ENCODE results near the gene HELZ2. TPM values are rescaled to one million over a fixed set of nuclear protein-coding genes. Genes with fewer than 3 reads are reported as not detected.

HELZ2 gene
- total RNA-seq, 4 donors from 2014 or later = 4.9 to 35.2 (median 10.5) TPM

DNA sequence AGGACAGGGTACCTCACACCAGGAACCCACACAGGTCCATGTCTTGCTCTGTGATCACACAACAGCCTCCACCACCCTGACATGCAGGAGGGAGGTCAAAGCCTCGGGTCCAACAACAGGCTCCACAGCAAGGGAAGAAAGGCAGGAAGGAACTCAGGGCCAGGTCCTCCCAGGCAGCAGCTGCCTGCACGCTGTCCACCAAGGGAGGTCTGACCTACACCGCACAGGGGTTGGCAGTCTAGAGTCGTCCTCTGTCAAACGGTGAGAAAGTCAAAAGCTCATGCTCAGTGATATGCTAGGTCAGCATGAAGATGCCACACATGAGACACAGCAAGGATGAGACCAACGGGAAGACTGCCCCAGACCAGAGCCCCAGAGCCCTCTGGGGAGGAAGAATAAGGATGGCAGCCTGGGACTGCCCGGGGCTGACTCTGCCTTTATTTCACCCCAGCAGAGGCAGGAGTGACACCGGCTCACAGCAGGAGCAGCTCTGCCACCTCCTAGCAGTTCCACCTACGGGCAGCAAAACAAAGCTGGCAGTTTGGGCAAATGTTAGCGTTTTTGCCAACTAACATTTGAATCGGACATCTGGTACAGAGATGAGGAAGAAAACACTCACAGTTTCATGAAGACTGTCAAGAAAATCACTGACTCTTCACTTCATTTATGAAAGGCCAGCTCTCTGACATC is 44.4 kb upstream of the HELZ2 start:
- TF ChIP-seq, protein P1, sequence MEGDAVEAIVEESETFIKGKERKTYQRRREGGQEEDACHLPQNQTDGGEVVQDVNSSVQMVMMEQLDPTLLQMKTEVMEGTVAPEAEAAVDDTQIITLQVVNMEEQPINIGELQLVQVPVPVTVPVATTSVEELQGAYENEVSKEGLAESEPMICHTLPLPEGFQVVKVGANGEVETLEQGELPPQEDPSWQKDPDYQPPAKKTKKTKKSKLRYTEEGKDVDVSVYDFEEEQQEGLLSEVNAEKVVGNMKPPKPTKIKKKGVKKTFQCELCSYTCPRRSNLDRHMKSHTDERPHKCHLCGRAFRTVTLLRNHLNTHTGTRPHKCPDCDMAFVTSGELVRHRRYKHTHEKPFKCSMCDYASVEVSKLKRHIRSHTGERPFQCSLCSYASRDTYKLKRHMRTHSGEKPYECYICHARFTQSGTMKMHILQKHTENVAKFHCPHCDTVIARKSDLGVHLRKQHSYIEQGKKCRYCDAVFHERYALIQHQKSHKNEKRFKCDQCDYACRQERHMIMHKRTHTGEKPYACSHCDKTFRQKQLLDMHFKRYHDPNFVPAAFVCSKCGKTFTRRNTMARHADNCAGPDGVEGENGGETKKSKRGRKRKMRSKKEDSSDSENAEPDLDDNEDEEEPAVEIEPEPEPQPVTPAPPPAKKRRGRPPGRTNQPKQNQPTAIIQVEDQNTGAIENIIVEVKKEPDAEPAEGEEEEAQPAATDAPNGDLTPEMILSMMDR (IDR thresholded peaks at IDR 0.05; ENCODE audit: low read depth) = no peak

DNA sequence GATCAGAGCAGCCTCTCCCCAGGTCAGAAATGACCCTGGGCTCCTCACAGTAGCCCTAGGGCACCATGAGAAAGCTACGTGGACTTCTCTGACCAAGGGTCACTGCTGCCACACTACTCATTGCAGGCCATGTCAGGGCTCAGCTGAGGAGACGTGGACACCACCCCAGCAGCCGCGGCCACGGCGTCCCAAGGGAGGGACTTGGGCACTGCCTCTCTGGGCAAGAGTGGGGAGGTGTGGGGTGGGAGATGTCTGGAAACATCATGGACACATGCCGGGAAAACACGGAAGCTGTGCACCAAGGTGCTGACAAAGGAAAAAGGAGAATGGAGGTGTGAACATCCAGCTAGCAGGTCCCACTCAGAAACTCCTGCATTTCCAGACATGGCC is 43.8 kb upstream of the HELZ2 start:
- TF ChIP-seq, protein P1 (IDR thresholded peaks at IDR 0.05; ENCODE audit: low read depth) = no peak

DNA sequence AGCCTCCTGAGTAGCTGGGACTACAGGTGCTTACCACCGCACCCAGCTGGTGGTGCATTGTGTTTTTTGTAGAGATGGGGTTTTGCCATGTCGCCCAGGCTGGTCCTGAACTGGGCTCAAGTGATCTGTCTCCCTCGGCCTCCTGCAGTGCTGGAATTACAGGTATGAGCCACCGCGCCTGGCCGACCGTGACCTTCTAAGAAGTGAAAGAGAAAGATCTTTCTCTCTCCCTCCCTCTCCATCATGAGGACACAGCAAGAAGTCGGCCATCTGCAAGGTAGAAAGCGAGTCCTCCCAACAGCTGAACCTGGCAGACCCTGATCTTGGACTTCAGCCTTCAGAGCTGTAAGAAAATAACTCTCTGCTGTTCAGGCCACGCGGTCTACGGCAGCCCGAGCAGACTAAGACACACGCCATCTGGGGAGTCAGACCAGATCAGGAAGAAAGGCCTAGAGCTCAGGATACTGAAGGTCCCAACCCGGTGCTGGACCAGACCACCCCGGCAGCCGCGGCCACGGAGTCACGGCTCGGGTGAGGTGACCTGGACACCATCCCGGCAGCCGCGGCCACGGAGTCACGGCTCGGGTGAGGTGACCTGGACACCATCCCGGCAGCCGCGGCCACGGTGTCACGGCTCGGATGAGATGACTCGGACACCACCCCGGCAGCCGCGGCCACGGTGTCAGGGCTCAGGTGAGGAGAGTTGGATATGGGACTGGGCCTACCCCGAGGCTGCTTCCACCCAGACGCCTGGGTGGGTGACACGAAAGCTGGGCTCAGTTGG is 43.2 kb upstream of the HELZ2 start:
- TF ChIP-seq, protein P1 (IDR thresholded peaks at IDR 0.05; ENCODE audit: low read depth) = no peak

DNA sequence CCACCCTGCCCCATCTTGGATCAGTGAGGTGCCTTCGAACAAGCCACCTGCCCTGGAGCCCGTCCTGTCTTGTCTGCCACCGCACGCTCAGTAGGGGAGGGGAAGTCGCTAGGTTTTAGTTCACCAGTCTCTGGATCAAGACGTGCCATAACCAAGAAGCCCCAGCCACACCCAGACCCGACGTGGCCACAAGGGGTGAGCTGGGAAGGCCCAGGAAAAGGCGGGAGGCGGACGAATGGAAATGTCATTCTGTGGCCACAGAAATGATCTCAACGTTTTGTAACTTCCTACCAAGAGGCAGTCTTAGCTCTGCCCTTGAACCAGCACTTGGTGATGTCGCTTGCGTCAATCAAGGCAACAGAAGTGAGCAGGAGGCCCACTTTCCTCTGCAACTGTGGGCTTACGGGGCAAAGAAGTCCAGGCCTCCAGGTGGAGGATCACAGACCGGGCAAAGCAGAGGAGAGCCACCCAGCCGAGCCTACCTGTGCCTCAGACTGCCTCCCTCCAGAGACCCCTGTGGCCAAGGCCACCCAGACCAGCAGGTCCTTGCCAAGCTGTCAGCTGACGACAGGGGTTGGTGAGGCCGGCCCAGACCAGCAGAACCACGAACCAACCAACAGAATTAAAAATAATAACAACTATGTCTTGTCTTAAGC is 38.4 kb upstream of the HELZ2 start:
- TF ChIP-seq, protein P1 (IDR thresholded peaks at IDR 0.05; ENCODE audit: low read depth) = no peak

DNA sequence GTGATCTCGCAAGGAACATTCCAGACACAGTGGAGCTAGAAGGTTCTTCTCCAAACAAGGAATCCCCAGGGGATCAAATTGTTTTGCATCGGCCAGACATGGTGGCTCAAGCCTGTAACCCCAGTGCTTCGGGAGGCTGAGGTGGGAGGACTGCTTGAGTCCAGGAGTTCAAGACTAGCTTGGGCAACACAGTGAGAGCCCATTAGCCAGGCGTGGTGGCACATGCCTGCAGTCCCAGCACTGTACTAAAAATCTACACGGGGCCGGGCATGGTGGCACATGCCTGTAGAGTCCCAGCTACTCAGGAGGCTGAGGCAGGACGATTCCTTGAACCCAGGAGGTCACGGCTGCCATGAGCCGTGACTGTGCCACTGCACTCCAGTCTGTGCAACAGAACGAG is 37.6 kb upstream of the HELZ2 start:
- TF ChIP-seq, protein P1 (IDR thresholded peaks at IDR 0.05; ENCODE audit: low read depth) = no peak

DNA sequence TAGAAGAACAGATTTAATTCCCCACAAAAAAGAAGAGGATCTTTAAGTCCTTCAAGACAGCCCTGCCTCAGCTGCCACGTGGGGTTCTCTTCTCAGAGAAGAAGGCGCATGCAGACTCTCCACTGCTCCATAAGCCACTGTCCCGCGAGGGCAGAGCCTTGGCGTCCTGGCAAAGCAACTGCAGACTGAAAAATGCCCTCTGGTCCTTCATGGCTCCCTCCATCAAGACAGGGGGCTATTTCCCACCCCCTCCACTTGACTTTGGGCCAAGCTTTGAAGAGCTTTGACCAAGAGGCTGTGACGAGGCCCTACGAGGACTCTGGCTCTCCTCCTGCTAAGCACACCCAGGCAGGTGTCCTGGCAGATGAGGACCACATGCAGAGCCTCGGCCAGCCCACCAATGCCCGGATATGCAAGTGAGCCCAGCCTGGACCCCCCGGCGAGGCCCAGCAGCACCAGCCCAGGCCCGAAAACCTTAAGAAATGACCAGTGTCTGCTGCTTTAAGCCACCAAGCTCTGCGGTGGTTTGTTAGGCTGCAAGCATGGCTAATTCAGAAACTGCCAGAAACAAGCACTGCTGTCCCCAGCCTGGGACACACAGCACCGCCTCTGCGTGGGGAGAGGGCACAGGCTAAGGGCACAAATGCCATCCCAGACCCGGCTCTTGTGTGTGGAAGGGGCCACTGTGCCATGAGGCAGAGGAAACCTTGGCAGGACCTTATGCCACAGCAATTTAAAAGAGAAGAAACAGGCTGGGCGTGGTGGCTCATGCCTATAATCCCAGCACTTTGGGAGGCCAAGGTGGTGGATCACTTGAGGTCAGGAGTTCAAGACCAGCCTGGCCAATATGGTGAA is 36.8 kb upstream of the HELZ2 start:
- TF ChIP-seq, protein P1 (IDR thresholded peaks at IDR 0.05; ENCODE audit: low read depth) = no peak
